DOHH2 (cell line): ENCODE data around the gene EYA2.

Experiments
- EZH2phosphoT487 ChIP-seq: fragments of 200-600 bp; sonication (generic); IDR thresholded peaks from 2 replicates; pipeline ENCODE4 v1.6.1; 2017; ENCODE audit warnings: borderline replicate concordance, mild to moderate bottlenecking, antibody characterized with exemption, low read length, moderate library complexity, mixed read lengths
- TF ChIP-seq, protein P1 (sequence below): fragments of 200-600 bp; sonication (generic); IDR thresholded peaks from one replicate; pipeline ENCODE4 v1.5.1; 2014; ENCODE audit warnings: antibody characterized with exemption, mild to moderate bottlenecking, low read depth, low read length; ENCODE audit not compliant: poor library complexity, severe bottlenecking

GRCh38 chr20:47148059-47148458 is 253.4 kb downstream of the EYA2 start:
- TF ChIP-seq, protein P1, sequence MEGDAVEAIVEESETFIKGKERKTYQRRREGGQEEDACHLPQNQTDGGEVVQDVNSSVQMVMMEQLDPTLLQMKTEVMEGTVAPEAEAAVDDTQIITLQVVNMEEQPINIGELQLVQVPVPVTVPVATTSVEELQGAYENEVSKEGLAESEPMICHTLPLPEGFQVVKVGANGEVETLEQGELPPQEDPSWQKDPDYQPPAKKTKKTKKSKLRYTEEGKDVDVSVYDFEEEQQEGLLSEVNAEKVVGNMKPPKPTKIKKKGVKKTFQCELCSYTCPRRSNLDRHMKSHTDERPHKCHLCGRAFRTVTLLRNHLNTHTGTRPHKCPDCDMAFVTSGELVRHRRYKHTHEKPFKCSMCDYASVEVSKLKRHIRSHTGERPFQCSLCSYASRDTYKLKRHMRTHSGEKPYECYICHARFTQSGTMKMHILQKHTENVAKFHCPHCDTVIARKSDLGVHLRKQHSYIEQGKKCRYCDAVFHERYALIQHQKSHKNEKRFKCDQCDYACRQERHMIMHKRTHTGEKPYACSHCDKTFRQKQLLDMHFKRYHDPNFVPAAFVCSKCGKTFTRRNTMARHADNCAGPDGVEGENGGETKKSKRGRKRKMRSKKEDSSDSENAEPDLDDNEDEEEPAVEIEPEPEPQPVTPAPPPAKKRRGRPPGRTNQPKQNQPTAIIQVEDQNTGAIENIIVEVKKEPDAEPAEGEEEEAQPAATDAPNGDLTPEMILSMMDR, result no peak
- no peak for TF ChIP-seq EZH2phosphoT487
